Activated CD8-positive, alpha-beta memory T cell treated with anti-CD3 and anti-CD28 coated beads for 48 hours (primary cell): ENCODE data around the gene WDR93.
"Not testable (repeated sequence)": the region's sequence is repeated elsewhere in the genome, so short reads cannot be mapped to it uniquely, and the experiment has no call there.

Experiments used
- DNase-seq, 3 experiments: peaks; one replicate each; pipeline ENCODE4 v3.0.0-alpha.2; 2020; ENCODE audit warnings: low read depth in 2 of 3, low spot score in 2 of 3

WDR93 gene

DNA sequence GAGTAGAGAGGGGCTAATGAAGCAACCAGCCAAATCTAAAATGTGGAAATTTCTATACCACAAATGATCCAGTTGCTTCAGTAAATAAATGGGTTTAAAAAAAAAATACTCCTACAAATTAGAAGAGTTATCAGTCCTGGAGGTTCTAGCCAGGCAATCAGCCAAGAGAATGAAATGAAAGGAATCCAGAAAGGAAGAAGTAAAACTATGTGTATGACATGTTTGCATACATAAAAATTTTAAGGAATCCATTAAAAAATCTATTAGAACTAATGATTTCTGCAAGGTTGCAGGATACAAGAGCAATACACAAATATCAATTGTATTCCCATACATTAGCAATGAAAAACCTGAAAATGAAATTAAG lies 95.1 kb downstream of the WDR93 start:
- no peak for DNase-seq

DNA sequence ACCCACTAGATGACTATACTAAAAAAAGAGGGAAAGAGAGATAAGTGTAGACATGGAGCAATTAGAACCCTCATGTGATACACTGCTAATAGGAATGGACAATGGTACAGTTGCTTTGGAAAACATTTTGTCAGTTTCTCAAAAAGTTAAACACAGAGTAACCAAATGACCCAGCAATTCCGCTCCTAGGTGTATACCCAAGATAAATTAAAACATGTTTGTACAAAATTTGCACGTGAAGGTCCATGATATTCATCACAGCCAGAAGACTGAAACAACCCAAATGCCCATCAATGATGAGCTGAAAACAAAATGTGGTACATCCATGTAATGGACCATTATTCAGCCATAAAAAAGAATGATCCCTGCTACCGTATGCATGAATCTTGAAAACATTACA lies 97.3 kb downstream of the WDR93 start:
- DNase-seq, result no peak

- not testable (repeated sequence) for DNase-seq
These were observed 98.0 kb downstream of the WDR93 start for GRCh38 chr15:89788585-89788984.

GRCh38 chr15:89790206-89790605 lies 99.6 kb downstream of the WDR93 start:
- no peak for DNase-seq

- DNase-seq, result no peak
These were observed 100.0 kb downstream of the WDR93 start for GRCh38 chr15:89790661-89791060.

GRCh38 chr15:89792106-89792805 lies 101.6 kb downstream of the WDR93 start:
- no peak for DNase-seq
